ENCODE data around the gene FAM83G. TPM values are rescaled to one million over a fixed set of nuclear protein-coding genes. Genes with fewer than 3 reads are reported as not detected.

Gene FAM83G
- total RNA-seq, 1 donor from 2014 or later = 2.2 TPM

GRCh38 chr17:18921912-18922451 is 82.6 kb downstream of the FAM83G start:
- Histone ChIP-seq H3K36me3 (peaks cover 12% of the 10 kb centered on the region), H3K4me1 (peaks cover 22% of the 10 kb centered on the region), H3K27me3 (ENCODE audit: low read depth) (no peaks in the 10 kb centered on the region), H3K27ac (replicated peaks) (no peak overlapping the region), H3K4me3 (no peak overlapping the region), H3K9me3 (replicated peaks) (no peaks in the 10 kb centered on the region)
- DNase-seq = no peak
- intact Hi-C loops (cut with micrococcal nuclease) = no loop called here
- no peak for TF ChIP-seq CTCF (IDR thresholded peaks at IDR 0.05; ENCODE audit: borderline replicate concordance)

- H3K27ac ChIP-seq (replicated peaks) = no peak overlapping the region
- intact Hi-C loops (cut with micrococcal nuclease) = no loop called here
- no peak for DNase-seq
Observed at GRCh38 chr17:18921485-18921884, 83.1 kb downstream of the FAM83G start.

DNA sequence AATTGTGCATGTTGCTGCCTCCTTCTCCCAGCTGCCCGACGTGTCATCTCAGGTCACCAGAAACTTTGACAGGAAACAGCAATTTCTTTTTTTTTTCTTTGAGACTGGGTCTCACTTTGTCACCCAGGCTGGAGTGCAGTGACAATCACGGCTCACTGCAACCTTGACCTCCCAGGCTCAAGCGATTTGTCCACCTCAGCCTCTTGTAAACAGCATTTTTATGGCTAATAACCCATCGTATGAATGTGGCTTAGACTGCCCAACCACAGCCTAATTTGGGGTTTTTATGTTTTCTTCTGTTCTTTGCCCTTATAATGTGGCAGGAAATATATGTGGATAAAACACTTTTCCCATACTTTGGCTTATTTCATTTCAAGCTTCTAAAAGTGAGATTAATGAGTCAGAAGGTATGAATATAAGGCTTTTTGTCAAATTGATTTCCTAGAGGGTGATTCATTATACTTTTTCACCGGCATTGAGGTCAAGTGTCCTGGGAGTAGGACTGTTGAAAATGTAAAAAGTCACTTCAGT is 83.6 kb downstream of the FAM83G start:
- Histone ChIP-seq H3K36me3 (peaks cover 22% of the 10 kb centered on the region), H3K4me3 (no peak overlapping the region), H3K4me1 (peaks cover 22% of the 10 kb centered on the region), H3K27me3 (ENCODE audit: low read depth) (no peaks in the 10 kb centered on the region), H3K27ac (replicated peaks) (no peak overlapping the region), H3K9me3 (replicated peaks) (no peaks in the 10 kb centered on the region)
- no peak for DNase-seq
- no peak for TF ChIP-seq CTCF (IDR thresholded peaks at IDR 0.05; ENCODE audit: borderline replicate concordance)
- intact Hi-C loops (cut with micrococcal nuclease) = no loop called here

More at GRCh38 chr17:18921485-18921884, 83.1 kb downstream of the FAM83G start:
- Histone ChIP-seq H3K4me3 (no peak overlapping the region), H3K4me1 (peaks cover 22% of the 10 kb centered on the region), H3K9me3 (replicated peaks) (no peaks in the 10 kb centered on the region), H3K27me3 (ENCODE audit: low read depth) (no peaks in the 10 kb centered on the region), H3K36me3 (peaks cover 17% of the 10 kb centered on the region)
- no peak for TF ChIP-seq CTCF (IDR thresholded peaks at IDR 0.05; ENCODE audit: borderline replicate concordance)

GRCh38 chr17:18919963-18920362 is 84.6 kb downstream of the FAM83G start:
- Histone ChIP-seq H3K4me1 (peaks cover 22% of the 10 kb centered on the region), H3K27ac (replicated peaks) (no peak overlapping the region), H3K9me3 (replicated peaks) (no peaks in the 10 kb centered on the region), H3K27me3 (ENCODE audit: low read depth) (no peaks in the 10 kb centered on the region), H3K36me3 (peaks cover 28% of the 10 kb centered on the region), H3K4me3 (no peak overlapping the region)
- DNase-seq = no peak
- intact Hi-C loops (cut with micrococcal nuclease) = no loop called here
- TF ChIP-seq CTCF (IDR thresholded peaks at IDR 0.05; ENCODE audit: borderline replicate concordance) = no peak

Other genes starting within 250 kb of the FAM83G start
- gene TVP23B, start 223.6 kb downstream of the FAM83G start, total RNA-seq = 24.7 TPM
- gene PRPSAP2, start 146.6 kb downstream of the FAM83G start, total RNA-seq = 22.3 TPM
- not detected for gene SLC5A10, start 52.6 kb downstream of the FAM83G start, total RNA-seq
- 1.7 TPM for gene GRAP, start 42.2 kb upstream of the FAM83G start, total RNA-seq
- gene GRAPL, start 122.8 kb upstream of the FAM83G start, total RNA-seq = 1.5 TPM
- 71.7 TPM for gene EPN2, start 232.6 kb upstream of the FAM83G start, total RNA-seq

Measured in left ventricle myocardium inferior (tissue), 1 donor.